ENCODE measurements around the gene MMEL1. TPM values are rescaled to one million over a fixed set of nuclear protein-coding genes. Genes with fewer than 3 reads are reported as not detected.

Gene MMEL1
- total and polyA plus RNA-seq, 2 of the 13 experiments (the other 11 are each of a cell fraction or from before 2014, with no cell fraction given), result 0.48 TPM; not detected in 1

DNA sequence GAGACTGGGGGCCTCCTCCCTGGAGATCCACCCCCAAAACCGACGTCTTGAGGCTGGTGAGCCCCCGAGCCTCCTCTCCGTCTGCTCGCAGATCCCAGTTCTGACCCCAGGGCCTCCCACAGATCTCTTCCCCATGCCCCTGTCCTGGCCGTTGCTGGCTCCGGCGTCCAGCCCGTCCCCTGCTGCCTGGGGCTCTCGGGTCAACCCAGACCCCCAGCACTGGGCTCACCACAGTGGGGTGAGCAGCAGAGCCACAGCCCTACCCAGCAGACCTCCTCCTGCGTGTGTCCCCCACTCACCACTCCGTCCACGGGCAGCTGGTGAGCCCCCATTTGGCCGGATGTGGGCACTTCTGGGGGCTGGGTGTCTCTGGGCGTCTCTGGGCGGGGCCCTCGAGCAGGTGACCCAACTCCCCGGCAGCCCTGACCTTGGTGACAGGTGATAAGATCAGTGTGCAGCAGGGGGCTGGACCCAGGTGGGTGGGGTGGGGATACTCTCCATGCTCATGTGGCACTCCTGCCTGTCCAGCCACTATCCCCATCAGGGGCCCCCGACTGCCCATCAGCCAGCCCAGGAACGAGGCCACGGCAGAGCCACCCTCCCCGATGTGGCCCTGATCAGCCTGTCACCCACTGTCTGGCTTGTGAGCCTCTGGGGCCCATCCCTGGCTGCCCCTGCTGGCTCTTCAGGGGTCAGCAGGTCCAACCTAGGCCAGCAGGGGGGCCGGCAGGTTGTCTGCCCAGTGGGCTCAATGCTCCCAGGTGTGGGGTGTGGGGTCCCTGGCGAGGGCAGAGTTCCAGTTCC, 75.9 kb downstream of the MMEL1 start (continued):
- TF ChIP-seq, protein P1, sequence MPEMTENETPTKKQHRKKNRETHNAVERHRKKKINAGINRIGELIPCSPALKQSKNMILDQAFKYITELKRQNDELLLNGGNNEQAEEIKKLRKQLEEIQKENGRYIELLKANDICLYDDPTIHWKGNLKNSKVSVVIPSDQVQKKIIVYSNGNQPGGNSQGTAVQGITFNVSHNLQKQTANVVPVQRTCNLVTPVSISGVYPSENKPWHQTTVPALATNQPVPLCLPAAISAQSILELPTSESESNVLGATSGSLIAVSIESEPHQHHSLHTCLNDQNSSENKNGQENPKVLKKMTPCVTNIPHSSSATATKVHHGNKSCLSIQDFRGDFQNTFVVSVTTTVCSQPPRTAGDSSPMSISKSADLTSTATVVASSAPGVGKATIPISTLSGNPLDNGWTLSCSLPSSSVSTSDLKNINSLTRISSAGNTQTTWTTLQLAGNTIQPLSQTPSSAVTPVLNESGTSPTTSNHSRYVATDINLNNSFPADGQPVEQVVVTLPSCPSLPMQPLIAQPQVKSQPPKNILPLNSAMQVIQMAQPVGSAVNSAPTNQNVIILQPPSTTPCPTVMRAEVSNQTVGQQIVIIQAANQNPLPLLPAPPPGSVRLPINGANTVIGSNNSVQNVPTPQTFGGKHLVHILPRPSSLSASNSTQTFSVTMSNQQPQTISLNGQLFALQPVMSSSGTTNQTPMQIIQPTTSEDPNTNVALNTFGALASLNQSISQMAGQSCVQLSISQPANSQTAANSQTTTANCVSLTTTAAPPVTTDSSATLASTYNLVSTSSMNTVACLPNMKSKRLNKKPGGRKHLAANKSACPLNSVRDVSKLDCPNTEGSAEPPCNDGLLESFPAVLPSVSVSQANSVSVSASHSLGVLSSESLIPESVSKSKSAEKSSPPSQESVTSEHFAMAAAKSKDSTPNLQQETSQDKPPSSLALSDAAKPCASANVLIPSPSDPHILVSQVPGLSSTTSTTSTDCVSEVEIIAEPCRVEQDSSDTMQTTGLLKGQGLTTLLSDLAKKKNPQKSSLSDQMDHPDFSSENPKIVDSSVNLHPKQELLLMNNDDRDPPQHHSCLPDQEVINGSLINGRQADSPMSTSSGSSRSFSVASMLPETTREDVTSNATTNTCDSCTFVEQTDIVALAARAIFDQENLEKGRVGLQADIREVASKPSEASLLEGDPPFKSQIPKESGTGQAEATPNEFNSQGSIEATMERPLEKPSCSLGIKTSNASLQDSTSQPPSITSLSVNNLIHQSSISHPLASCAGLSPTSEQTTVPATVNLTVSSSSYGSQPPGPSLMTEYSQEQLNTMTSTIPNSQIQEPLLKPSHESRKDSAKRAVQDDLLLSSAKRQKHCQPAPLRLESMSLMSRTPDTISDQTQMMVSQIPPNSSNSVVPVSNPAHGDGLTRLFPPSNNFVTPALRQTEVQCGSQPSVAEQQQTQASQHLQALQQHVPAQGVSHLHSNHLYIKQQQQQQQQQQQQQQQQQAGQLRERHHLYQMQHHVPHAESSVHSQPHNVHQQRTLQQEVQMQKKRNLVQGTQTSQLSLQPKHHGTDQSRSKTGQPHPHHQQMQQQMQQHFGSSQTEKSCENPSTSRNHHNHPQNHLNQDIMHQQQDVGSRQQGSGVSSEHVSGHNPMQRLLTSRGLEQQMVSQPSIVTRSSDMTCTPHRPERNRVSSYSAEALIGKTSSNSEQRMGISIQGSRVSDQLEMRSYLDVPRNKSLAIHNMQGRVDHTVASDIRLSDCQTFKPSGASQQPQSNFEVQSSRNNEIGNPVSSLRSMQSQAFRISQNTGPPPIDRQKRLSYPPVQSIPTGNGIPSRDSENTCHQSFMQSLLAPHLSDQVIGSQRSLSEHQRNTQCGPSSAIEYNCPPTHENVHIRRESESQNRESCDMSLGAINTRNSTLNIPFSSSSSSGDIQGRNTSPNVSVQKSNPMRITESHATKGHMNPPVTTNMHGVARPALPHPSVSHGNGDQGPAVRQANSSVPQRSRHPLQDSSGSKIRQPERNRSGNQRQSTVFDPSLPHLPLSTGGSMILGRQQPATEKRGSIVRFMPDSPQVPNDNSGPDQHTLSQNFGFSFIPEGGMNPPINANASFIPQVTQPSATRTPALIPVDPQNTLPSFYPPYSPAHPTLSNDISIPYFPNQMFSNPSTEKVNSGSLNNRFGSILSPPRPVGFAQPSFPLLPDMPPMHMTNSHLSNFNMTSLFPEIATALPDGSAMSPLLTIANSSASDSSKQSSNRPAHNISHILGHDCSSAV (CRISPR knock-in tag; IDR thresholded peaks at IDR 0.05; ENCODE audit: borderline replicate concordance), result no peak
- TF ChIP-seq SP140L (CRISPR knock-in tag; IDR thresholded peaks at IDR 0.05; ENCODE audit: borderline replicate concordance) (no peak), ZNF44 (CRISPR knock-in tag; IDR thresholded peaks at IDR 0.05) (no peak), RCOR2 (CRISPR knock-in tag; IDR thresholded peaks at IDR 0.05) (no peak), ZNF446 (CRISPR knock-in tag; IDR thresholded peaks at IDR 0.05) (0 out of 2 replicates have a peak, but pooled peaks have one; percentile 24), RBM22 (optimal IDR thresholded peaks at IDR 0.05; ENCODE audit: low read length) (no peak), HIVEP1 (CRISPR knock-in tag; IDR thresholded peaks at IDR 0.05) (peak; percentile 52; the same call in 1 of the 2 replicates), ZSCAN29 (CRISPR knock-in tag; conservative IDR thresholded peaks at IDR 0.05) (no peak), MIER2 (CRISPR knock-in tag; IDR thresholded peaks at IDR 0.05) (no peak), ZNF34 (CRISPR knock-in tag; IDR thresholded peaks at IDR 0.05; ENCODE audit: borderline replicate concordance) (no peak), ERF (CRISPR knock-in tag; IDR thresholded peaks at IDR 0.05) (no peak)
- TF ChIP-seq, protein P2, sequence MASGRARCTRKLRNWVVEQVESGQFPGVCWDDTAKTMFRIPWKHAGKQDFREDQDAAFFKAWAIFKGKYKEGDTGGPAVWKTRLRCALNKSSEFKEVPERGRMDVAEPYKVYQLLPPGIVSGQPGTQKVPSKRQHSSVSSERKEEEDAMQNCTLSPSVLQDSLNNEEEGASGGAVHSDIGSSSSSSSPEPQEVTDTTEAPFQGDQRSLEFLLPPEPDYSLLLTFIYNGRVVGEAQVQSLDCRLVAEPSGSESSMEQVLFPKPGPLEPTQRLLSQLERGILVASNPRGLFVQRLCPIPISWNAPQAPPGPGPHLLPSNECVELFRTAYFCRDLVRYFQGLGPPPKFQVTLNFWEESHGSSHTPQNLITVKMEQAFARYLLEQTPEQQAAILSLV (CRISPR knock-in tag; IDR thresholded peaks at IDR 0.05; ENCODE audit: borderline replicate concordance), result no peak
- TF ChIP-seq, protein P3, sequence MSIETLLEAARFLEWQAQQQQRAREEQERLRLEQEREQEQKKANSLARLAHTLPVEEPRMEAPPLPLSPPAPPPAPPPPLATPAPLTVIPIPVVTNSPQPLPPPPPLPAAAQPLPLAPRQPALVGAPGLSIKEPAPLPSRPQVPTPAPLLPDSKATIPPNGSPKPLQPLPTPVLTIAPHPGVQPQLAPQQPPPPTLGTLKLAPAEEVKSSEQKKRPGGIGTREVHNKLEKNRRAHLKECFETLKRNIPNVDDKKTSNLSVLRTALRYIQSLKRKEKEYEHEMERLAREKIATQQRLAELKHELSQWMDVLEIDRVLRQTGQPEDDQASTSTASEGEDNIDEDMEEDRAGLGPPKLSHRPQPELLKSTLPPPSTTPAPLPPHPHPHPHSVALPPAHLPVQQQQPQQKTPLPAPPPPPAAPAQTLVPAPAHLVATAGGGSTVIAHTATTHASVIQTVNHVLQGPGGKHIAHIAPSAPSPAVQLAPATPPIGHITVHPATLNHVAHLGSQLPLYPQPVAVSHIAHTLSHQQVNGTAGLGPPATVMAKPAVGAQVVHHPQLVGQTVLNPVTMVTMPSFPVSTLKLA (IDR thresholded peaks at IDR 0.05), result no peak
- TF ChIP-seq, protein P4, sequence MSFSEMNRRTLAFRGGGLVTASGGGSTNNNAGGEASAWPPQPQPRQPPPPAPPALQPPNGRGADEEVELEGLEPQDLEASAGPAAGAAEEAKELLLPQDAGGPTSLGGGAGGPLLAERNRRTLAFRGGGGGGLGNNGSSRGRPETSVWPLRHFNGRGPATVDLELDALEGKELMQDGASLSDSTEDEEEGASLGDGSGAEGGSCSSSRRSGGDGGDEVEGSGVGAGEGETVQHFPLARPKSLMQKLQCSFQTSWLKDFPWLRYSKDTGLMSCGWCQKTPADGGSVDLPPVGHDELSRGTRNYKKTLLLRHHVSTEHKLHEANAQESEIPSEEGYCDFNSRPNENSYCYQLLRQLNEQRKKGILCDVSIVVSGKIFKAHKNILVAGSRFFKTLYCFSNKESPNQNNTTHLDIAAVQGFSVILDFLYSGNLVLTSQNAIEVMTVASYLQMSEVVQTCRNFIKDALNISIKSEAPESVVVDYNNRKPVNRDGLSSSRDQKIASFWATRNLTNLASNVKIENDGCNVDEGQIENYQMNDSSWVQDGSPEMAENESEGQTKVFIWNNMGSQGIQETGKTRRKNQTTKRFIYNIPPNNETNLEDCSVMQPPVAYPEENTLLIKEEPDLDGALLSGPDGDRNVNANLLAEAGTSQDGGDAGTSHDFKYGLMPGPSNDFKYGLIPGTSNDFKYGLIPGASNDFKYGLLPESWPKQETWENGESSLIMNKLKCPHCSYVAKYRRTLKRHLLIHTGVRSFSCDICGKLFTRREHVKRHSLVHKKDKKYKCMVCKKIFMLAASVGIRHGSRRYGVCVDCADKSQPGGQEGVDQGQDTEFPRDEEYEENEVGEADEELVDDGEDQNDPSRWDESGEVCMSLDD (CRISPR knock-in tag; IDR thresholded peaks at IDR 0.05; ENCODE audit: borderline replicate concordance), result 0 out of 2 replicates have a peak, but pooled peaks have one; percentile 43

All from HepG2 (cell line).